A673 (cell line): Measurements from ENCODE around the gene LSM3. TPM values are rescaled to one million over a fixed set of nuclear protein-coding genes. Genes with fewer than 3 reads are reported as not detected.

Source experiments
- BruUV-seq: library from RNA; stranded (reverse); fragments of 400-500 nt; replicated peaks from 2 replicates; lab custom pipeline; 2021; lab: Mats Ljungman, UMichigan
- CTCF ChIA-PET: fragments of 300-600 bp; sonication (Branson Sonifier 250); formaldehyde crosslinking; loops from one replicate; lab custom pipeline; 2022; ENCODE audit warnings: antibody characterized with exemption; lab: Charles Lee
- POLR2A ChIA-PET: fragments of 300-600 bp; sonication (Branson Sonifier 250); formaldehyde crosslinking; loops from one replicate; lab custom pipeline; 2022; ENCODE audit warnings: antibody characterized with exemption; ENCODE audit not compliant: low non-redundant PET; lab: Charles Lee
- DNase-seq: peaks from one replicate; pipeline ENCODE4 v3.0.0-alpha.2; 2015; ENCODE audit warnings: low spot score
- H3K27ac ChIP-seq: fragments of 200-600 bp; sonication (generic); 2 replicates; pipeline ENCODE4 v1.5.1; 2016; ENCODE audit warnings: mixed run types, low read depth, mild to moderate bottlenecking, mixed read lengths, antibody characterized with exemption, low read length; ENCODE audit not compliant: poor library complexity, severe bottlenecking
- H3K27me3 ChIP-seq: fragments of 200-600 bp; sonication (generic); replicated peaks from 2 replicates; pipeline ENCODE4 v1.6.1; 2017; ENCODE audit warnings: mixed run types, low read depth, mild to moderate bottlenecking, mixed read lengths, antibody characterized with exemption, low read length; ENCODE audit not compliant: insufficient read depth, poor library complexity
- H3K36me3 ChIP-seq: fragments of 200-600 bp; sonication (generic); 2 replicates; pipeline ENCODE4 v1.6.1; 2016; ENCODE audit warnings: mixed run types, mild to moderate bottlenecking, mixed read lengths, antibody characterized with exemption, low read length; ENCODE audit not compliant: insufficient read depth, poor library complexity, severe bottlenecking
- H3K4me1 ChIP-seq: fragments of 200-600 bp; sonication (generic); 2 replicates; pipeline ENCODE4 v1.6.1; 2017; ENCODE audit warnings: mixed run types, mild to moderate bottlenecking, mixed read lengths, antibody characterized with exemption, low read length; ENCODE audit not compliant: insufficient read depth, poor library complexity, severe bottlenecking
- H3K4me3 ChIP-seq: fragments of 200-600 bp; sonication (generic); 2 replicates; pipeline ENCODE4 v1.5.1; 2016; ENCODE audit warnings: low read depth, mixed run types, mild to moderate bottlenecking, mixed read lengths, low read length; ENCODE audit not compliant: poor library complexity, severe bottlenecking
- H3K9me3 ChIP-seq: fragments of 200-600 bp; sonication (generic); 2 replicates; pipeline ENCODE4 v1.6.1; 2016; ENCODE audit warnings: mixed run types, low read depth, mild to moderate bottlenecking, mixed read lengths, antibody characterized with exemption, low read length; ENCODE audit not compliant: poor library complexity, severe bottlenecking
- EZH2 ChIP-seq: fragments of 200-600 bp; sonication (generic); IDR thresholded peaks from 2 replicates; pipeline ENCODE4 v1.6.1; 2017; ENCODE audit warnings: borderline replicate concordance, low read depth, mild to moderate bottlenecking, mixed read lengths, antibody characterized with exemption, low read length; ENCODE audit not compliant: poor library complexity, severe bottlenecking
- intact Hi-C: fragments of 100-400 bp; cut with micrococcal nuclease; formaldehyde crosslinking; loops from one replicate; pipeline ENCODE4 v1.10.0; 2022; ENCODE audit not compliant: unreplicated experiment
- total RNA-seq: library from RNA; stranded (reverse); gene quantifications from 2 replicates; pipeline ENCODE4 v1.2.3, GENCODE V29; 2021
- TF ChIP-seq, protein P1 (sequence below): fragments of 300-800, 200-600 bp; sonication (generic); conservative IDR thresholded peaks from 2 replicates; pipeline ENCODE4 v1.5.1; 2017; ENCODE audit warnings: low read depth, mild to moderate bottlenecking, antibody characterized with exemption, low read length, moderate library complexity, mixed read lengths

Gene LSM3
- total RNA-seq, 1 experiment from 2014 or later = 29.4 TPM

DNA sequence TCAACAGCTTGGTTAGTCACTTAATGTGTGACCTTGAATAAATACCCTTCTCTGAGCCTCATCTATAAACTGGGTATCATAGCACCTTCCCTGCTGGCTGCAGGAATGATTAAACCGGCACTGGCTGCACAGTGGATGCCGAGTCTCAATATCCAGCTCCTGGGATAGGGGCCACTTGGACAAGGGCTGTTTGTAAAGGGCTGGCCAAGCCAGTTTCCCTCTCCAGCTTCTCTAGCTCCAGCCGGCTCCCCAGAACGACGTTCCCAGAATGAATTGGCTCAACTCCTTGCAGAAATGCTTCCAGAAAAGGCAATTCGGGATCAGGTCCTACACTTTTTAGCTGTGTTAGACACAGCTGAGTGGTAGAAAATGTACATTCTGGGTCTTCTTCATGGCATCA lies 58.8 kb downstream of the LSM3 start:
- DNase-seq = no peak

DNA sequence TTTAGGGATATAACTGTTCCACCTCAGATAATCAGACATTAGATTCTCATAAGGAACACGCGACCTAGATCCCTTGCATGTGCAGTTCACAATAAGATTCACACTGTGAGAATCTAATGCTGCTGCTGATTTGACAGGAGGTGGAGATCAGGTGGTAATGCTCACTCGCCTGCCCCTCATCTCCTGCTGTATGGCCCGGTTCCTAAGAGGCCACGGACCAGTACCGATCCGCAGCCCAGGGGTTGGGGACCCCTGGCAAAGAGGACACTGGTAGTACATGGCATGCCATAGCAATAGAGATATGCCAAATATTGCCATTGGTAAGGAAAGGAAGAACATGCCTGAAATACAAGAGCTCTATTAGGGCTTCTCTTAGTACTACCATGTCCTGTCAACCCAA lies 59.7 kb downstream of the LSM3 start:
- Histone ChIP-seq H3K9me3 (no peaks in the 10 kb centered on the region), H3K27me3 (peaks cover 13% of the 10 kb centered on the region), H3K4me1 (no peaks in the 10 kb centered on the region), H3K4me3 (no peak overlapping the region), H3K36me3 (no peaks in the 10 kb centered on the region), H3K27ac (no peak overlapping the region)
- TF ChIP-seq, protein P1, sequence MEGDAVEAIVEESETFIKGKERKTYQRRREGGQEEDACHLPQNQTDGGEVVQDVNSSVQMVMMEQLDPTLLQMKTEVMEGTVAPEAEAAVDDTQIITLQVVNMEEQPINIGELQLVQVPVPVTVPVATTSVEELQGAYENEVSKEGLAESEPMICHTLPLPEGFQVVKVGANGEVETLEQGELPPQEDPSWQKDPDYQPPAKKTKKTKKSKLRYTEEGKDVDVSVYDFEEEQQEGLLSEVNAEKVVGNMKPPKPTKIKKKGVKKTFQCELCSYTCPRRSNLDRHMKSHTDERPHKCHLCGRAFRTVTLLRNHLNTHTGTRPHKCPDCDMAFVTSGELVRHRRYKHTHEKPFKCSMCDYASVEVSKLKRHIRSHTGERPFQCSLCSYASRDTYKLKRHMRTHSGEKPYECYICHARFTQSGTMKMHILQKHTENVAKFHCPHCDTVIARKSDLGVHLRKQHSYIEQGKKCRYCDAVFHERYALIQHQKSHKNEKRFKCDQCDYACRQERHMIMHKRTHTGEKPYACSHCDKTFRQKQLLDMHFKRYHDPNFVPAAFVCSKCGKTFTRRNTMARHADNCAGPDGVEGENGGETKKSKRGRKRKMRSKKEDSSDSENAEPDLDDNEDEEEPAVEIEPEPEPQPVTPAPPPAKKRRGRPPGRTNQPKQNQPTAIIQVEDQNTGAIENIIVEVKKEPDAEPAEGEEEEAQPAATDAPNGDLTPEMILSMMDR = no peak
- no TSS peak for BruUV-seq
- intact Hi-C loops = no loop called here
- ChIA-PET POLR2A (no interaction called here), CTCF (no interaction called here)
- no peak for DNase-seq

More for the DNA sequence above, 58.8 kb downstream of the LSM3 start:
- H3K36me3 ChIP-seq = no peaks in the 10 kb centered on the region
- no peak for TF ChIP-seq EZH2
- TF ChIP-seq, protein P1 = no peak
- no peak overlapping the region for H3K27ac ChIP-seq
- H3K9me3 ChIP-seq = no peaks in the 10 kb centered on the region
- intact Hi-C loops = no loop called here
- CTCF ChIA-PET = no interaction called here
- peaks cover 13% of the 10 kb centered on the region for H3K27me3 ChIP-seq
- BruUV-seq = no TSS peak
- POLR2A ChIA-PET = no interaction called here
- no peak overlapping the region for H3K4me3 ChIP-seq
- H3K4me1 ChIP-seq = no peaks in the 10 kb centered on the region

DNA sequence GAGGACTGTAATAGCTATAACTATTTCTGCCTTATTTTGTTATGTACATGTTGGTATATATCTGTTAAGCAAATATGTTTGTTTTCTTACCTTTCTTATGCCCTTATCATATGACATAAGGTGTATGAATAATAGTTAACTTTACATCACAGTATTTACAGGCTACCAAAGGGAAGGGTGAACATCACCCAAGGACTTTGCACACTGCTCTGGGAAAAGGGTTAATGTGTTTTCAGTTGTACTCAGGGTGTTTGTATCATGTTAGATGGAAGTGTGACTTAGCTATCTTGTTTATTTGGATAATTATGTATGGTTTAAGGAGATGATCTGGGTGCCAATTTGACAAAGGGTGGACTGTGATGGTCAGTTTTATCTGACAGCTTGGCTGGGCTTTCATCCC lies 60.3 kb downstream of the LSM3 start:
- Histone ChIP-seq H3K36me3 (no peaks in the 10 kb centered on the region), H3K9me3 (no peaks in the 10 kb centered on the region), H3K27me3 (peaks cover 13% of the 10 kb centered on the region), H3K4me1 (no peaks in the 10 kb centered on the region), H3K4me3 (no peak overlapping the region), H3K27ac (no peak overlapping the region)
- intact Hi-C loops = no loop called here
- CTCF ChIA-PET = no interaction called here
- no peak for DNase-seq
- TF ChIP-seq EZH2 = no peak
- TF ChIP-seq, protein P1 = no peak
- BruUV-seq = no TSS peak
- POLR2A ChIA-PET = no interaction called here
